Endothelial cell (in vitro differentiated cells): Measurements from ENCODE around the gene HTT. TPM values are rescaled to one million over a fixed set of nuclear protein-coding genes. Genes with fewer than 3 reads are reported as not detected.

ENCODE experiments used
- DNase-seq: peaks from one replicate; pipeline ENCODE4 v3.0.0; 2021; ENCODE audit warnings: low spot score
- H3K27ac Mint-ChIP-seq: one replicate; pipeline ENCODE4 v1.8.0; 2021; ENCODE audit warnings: mixed read lengths, inconsistent platforms; ENCODE audit not compliant: unreplicated experiment
- H3K27me3 Mint-ChIP-seq: one replicate; pipeline ENCODE4 v1.8.0; 2021; ENCODE audit warnings: mild to moderate bottlenecking, moderate library complexity, mixed read lengths, inconsistent platforms; ENCODE audit not compliant: unreplicated experiment
- H3K36me3 Mint-ChIP-seq: one replicate; pipeline ENCODE4 v1.8.0; 2021; ENCODE audit warnings: mild to moderate bottlenecking, low read depth, mixed read lengths, inconsistent platforms; ENCODE audit not compliant: unreplicated experiment
- H3K4me1 Mint-ChIP-seq: one replicate; pipeline ENCODE4 v1.8.0; 2021; ENCODE audit warnings: mild to moderate bottlenecking, mixed read lengths, inconsistent platforms; ENCODE audit not compliant: unreplicated experiment
- H3K4me3 Mint-ChIP-seq: one replicate; pipeline ENCODE4 v1.8.0; 2021; ENCODE audit warnings: mild to moderate bottlenecking, mixed read lengths, inconsistent platforms; ENCODE audit not compliant: unreplicated experiment
- H3K9me3 Mint-ChIP-seq: one replicate; pipeline ENCODE4 v1.8.0; 2021; ENCODE audit warnings: mixed read lengths, inconsistent platforms; ENCODE audit not compliant: unreplicated experiment
- total RNA-seq: library from RNA; stranded (reverse); fragmentation: NEBNext Ultra II Directional; extraction: Animal tissue kit (Norgen Biotek cat#: 25700); gene quantifications from one replicate; pipeline ENCODE4 v1.2.1, GENCODE V29; 2021; ENCODE audit not compliant: unreplicated experiment
- TF ChIP-seq, protein P1 (sequence below): fragments of 200-600 bp; sonication (generic); IDR thresholded peaks from one replicate; pipeline ENCODE4 v1.5.0; 2021; ENCODE audit warnings: antibody characterized with exemption; ENCODE audit not compliant: unreplicated experiment

Gene HTT
- total RNA-seq, 1 donor from 2014 or later, result 62.4 TPM

DNA sequence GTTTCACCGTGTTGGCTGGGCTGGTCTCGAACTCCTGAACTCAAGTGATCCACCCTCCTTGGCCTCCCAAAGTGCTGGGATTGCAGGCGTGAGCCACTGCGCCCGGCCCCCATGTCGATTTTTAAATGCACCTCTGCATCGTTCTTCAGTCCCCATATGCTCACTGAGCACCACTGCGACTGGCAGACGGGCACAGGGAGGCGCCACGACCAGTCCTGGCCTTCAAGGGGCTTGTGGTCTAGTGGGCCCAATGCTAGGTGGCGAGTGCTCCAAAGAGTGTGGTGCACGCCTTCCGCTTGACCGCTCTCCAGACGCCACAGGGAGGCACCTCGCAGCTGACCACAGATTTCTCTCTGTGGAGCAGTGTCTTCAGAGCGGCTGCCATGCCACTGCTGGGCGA, 162.8 kb downstream of the HTT start:
- Mint-ChIP-seq H3K27me3 (peaks cover 16% of the 10 kb centered on the region), H3K4me3 (no peak overlapping the region), H3K4me1 (no peaks in the 10 kb centered on the region), H3K36me3 (peaks cover 40% of the 10 kb centered on the region), H3K27ac (no peak overlapping the region), H3K9me3 (no peaks in the 10 kb centered on the region)
- TF ChIP-seq, protein P1, sequence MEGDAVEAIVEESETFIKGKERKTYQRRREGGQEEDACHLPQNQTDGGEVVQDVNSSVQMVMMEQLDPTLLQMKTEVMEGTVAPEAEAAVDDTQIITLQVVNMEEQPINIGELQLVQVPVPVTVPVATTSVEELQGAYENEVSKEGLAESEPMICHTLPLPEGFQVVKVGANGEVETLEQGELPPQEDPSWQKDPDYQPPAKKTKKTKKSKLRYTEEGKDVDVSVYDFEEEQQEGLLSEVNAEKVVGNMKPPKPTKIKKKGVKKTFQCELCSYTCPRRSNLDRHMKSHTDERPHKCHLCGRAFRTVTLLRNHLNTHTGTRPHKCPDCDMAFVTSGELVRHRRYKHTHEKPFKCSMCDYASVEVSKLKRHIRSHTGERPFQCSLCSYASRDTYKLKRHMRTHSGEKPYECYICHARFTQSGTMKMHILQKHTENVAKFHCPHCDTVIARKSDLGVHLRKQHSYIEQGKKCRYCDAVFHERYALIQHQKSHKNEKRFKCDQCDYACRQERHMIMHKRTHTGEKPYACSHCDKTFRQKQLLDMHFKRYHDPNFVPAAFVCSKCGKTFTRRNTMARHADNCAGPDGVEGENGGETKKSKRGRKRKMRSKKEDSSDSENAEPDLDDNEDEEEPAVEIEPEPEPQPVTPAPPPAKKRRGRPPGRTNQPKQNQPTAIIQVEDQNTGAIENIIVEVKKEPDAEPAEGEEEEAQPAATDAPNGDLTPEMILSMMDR, result no peak
- DNase-seq, result no peak

DNA sequence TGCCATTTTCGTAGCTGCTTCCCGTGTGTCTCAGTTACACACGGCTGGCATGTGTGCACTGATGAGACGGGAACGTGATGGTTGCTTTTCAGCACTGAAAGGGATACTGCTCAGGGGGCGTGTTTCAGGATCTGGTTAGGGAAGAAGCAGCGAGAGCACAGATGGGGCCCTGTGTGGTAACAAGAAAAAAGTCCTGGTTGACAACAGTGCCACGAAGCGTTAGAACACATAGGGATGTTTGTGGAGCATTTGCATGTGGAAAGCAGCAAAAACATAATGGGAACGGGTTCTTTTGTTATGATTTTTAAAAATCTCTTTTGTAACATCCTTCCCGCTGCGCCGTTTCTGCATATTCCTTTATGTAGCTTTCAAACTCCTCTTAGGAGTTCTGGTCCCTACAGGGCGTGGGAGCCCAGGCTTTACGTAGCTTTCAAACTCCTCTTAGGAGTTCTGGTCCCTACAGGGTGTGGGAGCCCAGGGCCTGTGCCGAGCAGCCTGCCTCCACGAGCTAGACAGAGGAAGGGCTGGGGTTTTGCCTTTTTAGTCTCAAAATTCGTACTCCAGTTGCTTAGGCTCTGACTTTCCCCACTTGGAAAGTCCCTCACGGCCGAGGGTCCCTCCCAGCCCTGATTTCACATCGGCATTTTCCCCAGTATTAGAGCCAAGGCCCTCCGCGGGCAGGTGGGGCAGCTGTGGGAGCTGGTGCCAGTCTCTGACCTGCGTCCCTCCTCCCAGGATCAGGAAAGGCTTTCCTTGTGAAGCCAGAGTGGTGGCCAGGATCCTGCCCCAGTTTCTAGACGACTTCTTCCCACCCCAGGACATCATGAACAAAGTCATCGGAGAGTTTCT, 163.5 kb downstream of the HTT start:
- Mint-ChIP-seq H3K27me3 (peaks cover 19% of the 10 kb centered on the region), H3K27ac (no peak overlapping the region), H3K4me3 (peak overlapping the region; percentile 31), H3K9me3 (no peaks in the 10 kb centered on the region), H3K36me3 (peaks cover 41% of the 10 kb centered on the region), H3K4me1 (no peaks in the 10 kb centered on the region)
- TF ChIP-seq, protein P1, result no peak
- no peak for DNase-seq

DNA sequence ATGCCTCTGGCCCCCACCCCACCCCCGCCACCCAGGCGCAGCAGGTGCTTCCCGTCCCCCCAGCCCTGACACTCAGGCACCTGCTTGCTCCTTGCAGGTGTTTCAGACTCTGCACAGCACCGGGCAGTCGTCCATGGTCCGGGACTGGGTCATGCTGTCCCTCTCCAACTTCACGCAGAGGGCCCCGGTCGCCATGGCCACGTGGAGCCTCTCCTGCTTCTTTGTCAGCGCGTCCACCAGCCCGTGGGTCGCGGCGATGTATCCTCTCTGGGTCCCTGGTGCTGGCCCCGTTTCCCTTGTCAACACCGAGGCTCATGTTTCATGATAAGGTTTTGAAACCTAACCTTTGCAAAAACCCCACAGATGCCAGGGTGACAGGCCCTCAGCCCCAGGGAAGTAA, 164.2 kb downstream of the HTT start:
- TF ChIP-seq, protein P1, result no peak
- no peaks in the 10 kb centered on the region for H3K4me1 Mint-ChIP-seq
- no peak overlapping the region for H3K4me3 Mint-ChIP-seq
- peaks cover 41% of the 10 kb centered on the region for H3K36me3 Mint-ChIP-seq
- no peak for DNase-seq
- no peak overlapping the region for H3K27ac Mint-ChIP-seq
- peaks cover 19% of the 10 kb centered on the region for H3K27me3 Mint-ChIP-seq
- H3K9me3 Mint-ChIP-seq, result no peaks in the 10 kb centered on the region

GRCh38 chr4:3239303-3239702, 164.8 kb downstream of the HTT start:
- DNase-seq, result no peak
- Mint-ChIP-seq H3K4me1 (no peaks in the 10 kb centered on the region), H3K4me3 (no peak overlapping the region), H3K27me3 (peaks cover 19% of the 10 kb centered on the region), H3K36me3 (peaks cover 37% of the 10 kb centered on the region), H3K9me3 (no peaks in the 10 kb centered on the region), H3K27ac (no peak overlapping the region)
- TF ChIP-seq, protein P1, result no peak
